ENCODE results near the gene CD79B.

GRCh38 chr17:63940584-63940983 lies 8.5 kb upstream of the CD79B start:
- no peak for TF ChIP-seq MYC (IDR thresholded peaks at IDR 0.05; ENCODE audit: low read depth, low read length)
- no peak for TF ChIP-seq CTCF (IDR thresholded peaks at IDR 0.05; ENCODE audit: low read depth, low read length)
- TF ChIP-seq POLR2A (IDR thresholded peaks at IDR 0.05; ENCODE audit: extremely low read depth, insufficient read length), result no peak
- no peak for TF ChIP-seq MAX (IDR thresholded peaks at IDR 0.05; ENCODE audit: low read depth, low read length)

Data from NB4 (cell line).